Activated T-cell treated with anti-CD3 and anti-CD28 coated beads for 4 hours (primary cell): ENCODE measurements around the gene MSANTD3.
"Not testable (repeated sequence)": the region's sequence is repeated elsewhere in the genome, so short reads cannot be mapped to it uniquely, and the experiment has no call there.

Experiments
- DNase-seq: peaks from one replicate; pipeline ENCODE4 v3.0.0-alpha.2; 2020

The MSANTD3 gene

GRCh38 chr9:100430286-100430940, 3.5 kb downstream of the MSANTD3 start:
- DNase-seq, result no peak

GRCh38 chr9:100431886-100432285, 4.9 kb downstream of the MSANTD3 start:
- DNase-seq, result no peak

GRCh38 chr9:100432736-100433135, 5.8 kb downstream of the MSANTD3 start:
- no peak for DNase-seq

GRCh38 chr9:100436571-100436970, 9.6 kb downstream of the MSANTD3 start:
- DNase-seq, result no peak

GRCh38 chr9:100437860-100438805, 11.2 kb downstream of the MSANTD3 start:
- peak; percentile 63 for DNase-seq

- DNase-seq, result no peak
Measured at GRCh38 chr9:100440071-100440470, 13.1 kb downstream of the MSANTD3 start.

GRCh38 chr9:100440487-100440886, 13.5 kb downstream of the MSANTD3 start:
- DNase-seq, result not testable (repeated sequence)

GRCh38 chr9:100441911-100442361, 15.0 kb downstream of the MSANTD3 start:
- DNase-seq, result no peak

GRCh38 chr9:100443781-100444768, 17.1 kb downstream of the MSANTD3 start:
- DNase-seq, result no peak

GRCh38 chr9:100445161-100445902, 18.4 kb downstream of the MSANTD3 start:
- no peak for DNase-seq

GRCh38 chr9:100445903-100446549, 19.1 kb downstream of the MSANTD3 start:
- DNase-seq, result no peak

- no peak for DNase-seq
Measured at GRCh38 chr9:100447041-100447440, 20.1 kb downstream of the MSANTD3 start.

- no peak for DNase-seq
Measured at GRCh38 chr9:100448266-100448665, 21.3 kb downstream of the MSANTD3 start.

GRCh38 chr9:100449420-100449819, 22.5 kb downstream of the MSANTD3 start:
- DNase-seq, result no peak

- DNase-seq, result no peak
Measured at GRCh38 chr9:100452894-100453293, 26.0 kb downstream of the MSANTD3 start.

GRCh38 chr9:100455470-100455869, 28.5 kb downstream of the MSANTD3 start:
- no peak for DNase-seq

- no peak for DNase-seq
Measured at GRCh38 chr9:100457517-100457916, 30.6 kb downstream of the MSANTD3 start.

- no peak for DNase-seq
Measured at GRCh38 chr9:100459963-100460362, 33.0 kb downstream of the MSANTD3 start.

GRCh38 chr9:100465274-100465673, 38.3 kb downstream of the MSANTD3 start:
- DNase-seq, result no peak

GRCh38 chr9:100465761-100466160, 38.8 kb downstream of the MSANTD3 start:
- DNase-seq, result no peak

GRCh38 chr9:100466171-100466828, 39.4 kb downstream of the MSANTD3 start:
- no peak for DNase-seq
